Germinal center (tissue), 1 donor: ENCODE results near the gene SH3RF3.

Experiments used
- DNase-seq: peaks from one replicate; pipeline ENCODE4 v3.0.0; 2012; ENCODE audit warnings: mixed read lengths, low spot score

The SH3RF3 gene

GRCh38 chr2:109183871-109184270 is 54.9 kb downstream of the SH3RF3 start:
- DNase-seq = no peak

DNA sequence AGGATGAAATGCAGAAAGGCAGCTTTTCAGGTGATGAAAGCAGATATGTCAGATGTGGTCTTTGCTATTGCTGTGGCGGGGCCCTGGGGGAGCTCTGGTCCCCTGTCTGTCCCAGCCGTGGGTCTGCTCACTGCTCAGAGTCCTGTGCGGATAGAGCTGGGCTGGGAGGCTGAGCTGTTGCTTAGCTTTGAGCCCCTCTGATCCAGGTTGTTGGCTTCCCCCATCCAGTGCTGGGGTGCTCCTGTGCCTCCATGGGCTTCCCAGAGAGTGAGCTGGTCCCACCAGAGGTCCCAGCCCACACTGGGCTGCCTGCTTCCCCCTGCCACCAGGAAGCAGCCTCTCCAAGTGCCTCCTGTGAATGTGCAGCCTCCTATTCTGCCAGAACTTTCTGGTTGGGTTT is 55.4 kb downstream of the SH3RF3 start:
- DNase-seq = no peak

DNA sequence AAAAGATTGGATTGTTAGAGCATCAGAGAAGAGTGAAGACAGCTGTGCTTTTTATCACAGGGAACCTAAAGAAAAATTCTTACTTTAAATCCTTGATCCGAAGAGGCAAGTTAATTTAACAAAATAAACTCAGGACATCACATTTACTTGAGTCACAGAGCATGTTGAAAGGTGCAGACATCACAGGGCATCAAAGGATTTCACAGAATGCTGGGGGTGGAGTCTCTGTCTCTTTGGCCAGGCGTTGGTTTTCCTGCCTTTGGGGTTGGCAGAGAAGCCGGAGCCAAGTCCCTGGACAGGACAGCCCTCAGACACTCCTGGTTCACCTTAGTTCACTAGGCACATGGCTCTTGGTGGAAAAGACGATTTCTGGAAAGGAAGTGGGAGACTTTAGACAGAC is 56.3 kb downstream of the SH3RF3 start:
- DNase-seq = no peak

DNA sequence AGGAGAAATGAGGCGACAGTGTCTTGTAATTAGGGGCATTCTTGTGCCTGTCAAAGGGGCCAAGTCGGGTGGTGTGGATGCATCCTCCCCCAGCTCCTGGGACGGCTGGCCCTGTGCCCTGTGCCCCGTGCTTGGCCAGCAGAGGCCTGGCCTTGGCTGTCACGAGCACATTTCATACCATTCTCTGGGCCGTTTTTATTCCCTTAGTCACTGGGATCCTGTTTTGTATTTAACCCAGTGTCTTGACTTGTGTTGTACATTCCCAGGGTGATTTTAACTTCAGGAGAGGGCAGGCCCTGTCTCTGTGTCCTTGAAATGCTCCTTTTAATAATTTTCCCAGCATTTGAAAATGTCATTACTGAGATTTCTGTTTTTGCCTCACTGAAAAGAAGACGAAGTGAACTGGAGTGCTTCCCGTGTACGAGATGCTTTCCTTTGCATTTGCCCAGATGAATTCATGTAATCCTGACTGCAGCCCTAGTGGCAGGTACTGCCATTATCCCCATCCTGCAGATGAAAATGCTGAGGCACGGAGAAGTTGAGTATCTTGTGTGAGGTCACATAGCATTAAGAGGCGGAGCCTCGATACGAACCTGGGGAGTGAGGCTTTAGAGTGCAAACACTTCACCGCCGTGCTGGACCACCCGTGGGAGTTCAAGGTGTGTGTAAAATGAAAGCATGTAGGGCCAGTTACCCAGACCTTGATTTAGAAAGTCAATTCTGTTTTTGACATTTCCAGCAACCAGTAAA is 57.0 kb downstream of the SH3RF3 start:
- DNase-seq = no peak

- no peak for DNase-seq
Measured at GRCh38 chr2:109186656-109187250, 57.7 kb downstream of the SH3RF3 start.

GRCh38 chr2:109187711-109188495 is 58.9 kb downstream of the SH3RF3 start:
- DNase-seq = no peak

DNA sequence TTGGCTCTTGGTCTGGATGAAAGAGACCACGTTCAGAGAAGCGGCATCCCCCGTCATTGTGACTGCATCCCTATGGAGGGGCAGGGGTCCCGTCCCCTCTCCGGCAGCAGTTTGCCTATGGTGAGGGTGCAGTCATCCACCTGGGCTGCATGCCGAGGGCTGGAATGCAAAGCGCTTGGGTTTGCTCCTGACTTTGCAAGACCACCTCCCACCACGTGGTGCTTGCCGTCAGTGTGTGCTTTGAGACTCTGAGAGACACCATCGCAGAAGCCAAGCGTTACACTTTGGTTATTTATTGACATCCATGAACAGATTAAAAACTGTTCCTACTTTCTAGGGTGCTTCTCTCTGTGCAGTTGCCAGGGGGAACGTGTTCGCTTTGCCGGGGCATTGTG is 59.5 kb downstream of the SH3RF3 start:
- no peak for DNase-seq

- DNase-seq = no peak
Measured at GRCh38 chr2:109188898-109189297, 59.9 kb downstream of the SH3RF3 start.

DNA sequence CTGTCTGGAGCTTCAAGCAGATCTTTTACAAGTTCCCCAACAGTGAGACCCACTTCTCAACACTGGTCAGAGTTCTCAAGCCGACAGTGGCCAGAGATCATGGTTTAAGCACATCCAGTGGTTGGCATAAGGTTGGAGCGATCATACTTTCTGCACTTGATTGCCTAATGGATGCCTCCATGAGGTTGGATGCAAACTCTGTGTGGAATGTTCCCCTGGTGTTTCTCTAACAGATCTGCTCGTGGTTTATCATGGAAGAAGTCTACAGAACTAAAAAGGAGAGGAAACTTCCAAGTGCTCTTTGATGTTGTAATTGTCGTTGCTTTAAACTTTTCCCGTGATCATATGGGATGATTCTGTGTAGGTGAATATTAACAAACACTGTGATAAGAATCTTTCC is 60.7 kb downstream of the SH3RF3 start:
- DNase-seq = no peak

DNA sequence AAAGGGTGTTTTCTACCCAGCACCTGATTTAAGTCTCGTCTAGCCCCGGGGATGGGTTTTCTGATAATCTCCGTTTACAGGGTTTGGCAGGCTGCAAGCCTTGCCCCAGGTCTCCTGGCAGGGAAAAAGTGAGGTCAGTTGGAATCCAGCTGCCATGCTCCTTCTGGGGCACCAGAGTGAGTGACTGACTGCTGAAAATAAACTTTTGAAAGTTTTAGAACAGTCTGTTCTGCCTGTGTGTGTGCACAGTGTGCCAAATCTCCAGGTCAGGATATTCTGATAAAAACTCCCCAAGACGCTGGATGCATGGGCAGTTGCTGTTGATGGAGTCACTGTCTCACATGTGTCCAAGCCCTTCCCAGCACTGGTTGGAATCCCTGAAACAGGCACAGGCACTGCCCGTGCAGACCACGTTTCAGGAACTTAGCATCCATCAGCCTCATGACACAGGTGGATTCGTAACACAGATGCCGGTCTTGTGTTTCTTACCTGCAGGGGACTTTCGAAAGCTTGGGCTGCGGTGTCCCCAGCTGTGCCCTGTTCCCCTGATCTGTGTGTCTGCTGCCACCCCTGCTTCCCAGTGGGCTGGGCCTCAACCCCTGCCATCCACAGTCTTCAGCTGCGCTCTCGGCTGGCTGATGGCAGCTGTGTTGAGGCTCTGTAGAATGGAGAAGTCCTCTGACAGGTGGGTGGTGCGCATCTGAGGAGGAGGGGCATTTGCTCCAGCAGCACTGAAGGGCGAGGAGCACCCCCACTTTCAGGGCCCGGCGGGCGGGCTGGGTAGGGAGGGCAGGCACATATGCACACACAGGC is 65.0 kb downstream of the SH3RF3 start:
- peak; percentile 17 for DNase-seq

- DNase-seq = no peak
Measured at GRCh38 chr2:109194620-109194937, 65.6 kb downstream of the SH3RF3 start.

DNA sequence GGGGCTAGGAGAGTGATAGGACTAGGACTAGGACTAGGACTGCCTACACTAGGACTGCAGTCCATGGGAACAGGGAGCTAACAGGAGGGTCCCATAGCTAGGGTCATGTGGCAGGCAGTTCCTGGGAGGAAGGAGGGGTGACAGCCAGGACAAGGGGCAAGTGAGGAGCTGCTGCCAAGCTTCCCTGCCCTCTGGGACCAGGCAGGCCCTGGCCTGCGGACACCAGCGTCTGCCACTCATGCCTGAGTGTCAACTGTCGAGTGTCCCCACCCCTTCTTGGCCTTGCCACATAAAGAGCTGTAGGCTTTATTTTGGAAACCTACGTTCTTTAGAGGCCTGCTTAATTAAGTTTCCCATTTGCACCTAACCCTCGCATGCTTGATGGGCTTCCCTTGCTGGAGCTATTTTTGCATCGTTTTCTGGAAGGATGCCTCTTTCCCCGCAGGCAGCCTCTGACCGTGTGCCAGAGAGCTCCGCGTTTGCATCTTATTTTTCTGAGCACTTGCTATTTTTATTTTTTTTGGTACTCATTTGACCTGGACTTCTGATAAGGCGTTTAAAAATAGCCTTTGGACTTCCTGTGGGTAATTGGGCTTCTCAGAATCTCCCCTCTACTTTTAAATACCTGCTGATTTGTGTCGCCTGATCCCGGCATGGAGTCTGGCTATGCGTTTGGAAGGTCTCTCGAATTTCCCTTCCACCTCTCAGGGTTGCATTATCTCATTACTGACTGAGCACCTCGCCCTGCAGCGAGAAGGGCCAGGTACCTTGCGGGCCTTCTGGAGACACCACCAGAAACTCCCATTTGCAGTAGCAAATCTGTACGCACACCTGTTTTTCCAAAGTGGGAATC is 66.4 kb downstream of the SH3RF3 start:
- no peak for DNase-seq

DNA sequence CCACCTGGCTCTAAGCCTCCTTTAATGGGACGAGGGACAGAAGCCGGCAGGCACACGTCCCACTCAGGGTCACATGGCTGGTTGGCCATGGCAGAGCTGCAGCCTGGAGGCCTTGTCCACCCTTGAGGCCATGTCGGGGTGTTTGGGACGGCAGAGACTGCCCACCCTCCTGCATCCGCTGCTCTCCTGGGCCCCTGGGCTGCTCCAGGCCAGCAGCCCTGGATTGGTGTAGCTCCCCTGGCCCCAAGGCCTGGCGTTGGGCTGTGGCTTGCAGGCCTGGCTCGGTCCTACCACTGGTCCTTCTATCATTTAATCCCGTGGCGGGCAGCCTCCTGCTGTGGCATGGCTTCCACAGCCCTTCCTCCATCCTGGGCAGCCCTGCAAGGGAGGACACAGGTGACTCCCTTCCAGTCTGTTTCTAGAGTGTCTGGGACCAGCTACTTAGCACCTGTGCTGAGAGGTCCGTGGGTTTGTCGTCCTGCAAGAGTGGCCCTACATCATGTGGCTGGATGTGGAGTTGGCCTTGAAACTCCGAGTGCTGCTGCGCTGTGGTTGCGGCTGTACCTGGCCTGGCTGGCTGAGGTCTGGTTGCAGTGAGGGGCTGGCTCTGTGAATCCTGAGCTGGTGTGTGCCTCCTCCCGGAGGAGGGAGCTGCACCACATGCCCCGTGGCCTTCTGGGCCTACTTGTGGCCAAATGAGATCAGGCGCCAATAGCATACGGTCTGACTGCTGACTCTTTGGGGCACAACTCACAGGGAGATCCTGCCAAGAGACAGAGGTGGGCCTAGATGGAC is 67.3 kb downstream of the SH3RF3 start:
- no peak for DNase-seq

DNA sequence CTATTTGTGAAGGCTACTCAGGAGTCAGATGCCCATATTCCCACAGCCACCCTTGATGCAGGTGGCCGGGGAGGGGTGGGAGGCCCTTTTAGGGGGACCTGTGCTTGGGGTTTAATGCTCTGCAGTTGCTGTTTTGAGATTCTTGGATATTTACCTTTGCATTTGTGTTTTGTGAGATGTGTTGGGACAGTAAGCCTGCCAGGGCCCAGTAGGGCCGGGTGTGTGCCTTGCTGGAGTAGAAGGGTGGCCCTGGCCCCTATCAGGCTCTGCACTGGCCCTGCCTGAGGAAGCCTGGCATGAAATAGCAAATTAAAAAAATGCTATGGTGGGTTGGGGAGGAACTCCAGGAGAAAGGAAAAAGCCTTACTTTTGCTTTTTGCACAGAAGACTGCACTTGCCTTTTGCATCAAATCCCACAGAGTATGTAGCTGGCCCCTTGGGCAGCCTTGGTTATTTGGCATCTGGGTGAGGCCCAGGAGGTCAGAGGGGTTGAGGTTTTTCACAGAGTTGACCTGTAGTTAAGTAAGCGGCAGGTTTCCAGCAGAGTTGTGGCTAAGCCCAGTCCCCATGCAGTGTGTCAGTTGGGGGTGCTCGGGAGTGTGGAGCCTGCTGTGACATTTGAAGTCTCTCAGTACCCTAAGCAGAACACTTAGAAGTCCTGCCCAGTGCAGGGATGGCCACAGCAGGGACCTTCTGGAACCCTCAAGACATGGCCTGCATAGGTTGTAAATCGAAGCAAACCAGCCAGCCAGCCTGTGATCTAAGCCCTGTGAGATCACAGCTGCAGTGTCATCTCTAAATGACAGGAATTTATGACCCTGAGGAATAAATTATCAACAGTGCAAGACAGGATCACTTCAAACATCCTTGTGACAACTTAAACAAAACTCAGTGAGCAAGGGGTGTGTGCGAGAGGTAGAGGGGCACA is 68.8 kb downstream of the SH3RF3 start:
- DNase-seq = no peak

DNA sequence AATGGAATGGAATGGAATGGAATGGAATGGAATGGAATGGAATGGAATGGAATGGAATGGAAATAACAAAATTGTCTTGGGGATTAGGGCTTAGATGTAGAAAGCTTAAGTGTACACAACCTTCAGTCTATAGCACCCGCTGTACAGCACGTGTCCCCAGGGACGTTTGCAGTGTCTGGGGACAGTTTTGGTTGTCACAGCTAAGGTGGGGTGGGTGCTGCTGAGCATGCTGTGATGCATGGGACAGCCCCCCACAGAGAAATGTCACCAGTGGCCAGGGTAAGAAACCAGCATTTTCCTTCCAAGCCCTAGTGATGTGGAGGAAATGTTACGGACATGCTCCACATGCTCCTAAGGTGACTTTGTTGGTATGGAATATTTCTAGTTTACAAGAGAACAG is 70.8 kb downstream of the SH3RF3 start:
- DNase-seq = no peak

DNA sequence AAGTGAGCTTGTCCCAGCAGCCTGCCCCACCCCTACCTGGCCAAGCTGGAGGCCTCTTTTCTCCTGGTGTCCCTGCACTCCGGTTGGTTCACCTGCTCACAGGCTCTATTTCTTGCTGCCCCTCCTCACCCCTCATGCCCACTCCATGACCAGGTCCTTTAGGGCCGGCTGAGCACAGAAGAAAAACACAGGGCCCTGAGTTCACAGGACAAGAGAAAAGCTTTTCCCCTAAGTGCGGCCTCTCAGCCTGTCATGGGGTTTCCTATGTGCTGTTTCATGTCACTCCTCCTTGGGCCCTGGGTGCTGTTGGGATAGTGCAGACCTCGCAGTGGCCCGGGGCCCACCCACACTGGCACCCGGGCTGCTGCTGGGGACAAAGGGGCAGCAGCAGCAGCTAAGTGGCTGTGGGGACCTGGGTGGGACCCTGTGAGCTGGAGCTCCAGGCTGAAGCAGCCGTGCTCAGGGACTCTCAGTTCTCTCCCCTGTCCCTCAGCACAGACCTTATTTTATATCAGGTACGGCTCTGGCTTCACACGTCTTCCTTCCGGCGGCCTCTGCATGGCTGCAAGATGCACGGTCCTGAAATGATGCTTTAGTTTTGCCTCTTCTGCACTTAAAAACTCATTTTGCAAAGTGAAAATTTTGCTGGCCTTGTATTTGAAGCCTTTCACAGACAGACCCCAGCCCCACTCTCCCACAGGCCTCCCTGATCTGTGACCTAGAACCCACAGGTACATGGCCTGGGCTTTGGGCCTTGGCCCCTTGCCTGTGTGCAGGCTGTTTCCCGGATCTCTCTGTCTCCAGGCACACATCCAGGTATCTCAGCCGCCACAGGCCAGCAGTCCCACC is 71.8 kb downstream of the SH3RF3 start:
- DNase-seq = no peak

DNA sequence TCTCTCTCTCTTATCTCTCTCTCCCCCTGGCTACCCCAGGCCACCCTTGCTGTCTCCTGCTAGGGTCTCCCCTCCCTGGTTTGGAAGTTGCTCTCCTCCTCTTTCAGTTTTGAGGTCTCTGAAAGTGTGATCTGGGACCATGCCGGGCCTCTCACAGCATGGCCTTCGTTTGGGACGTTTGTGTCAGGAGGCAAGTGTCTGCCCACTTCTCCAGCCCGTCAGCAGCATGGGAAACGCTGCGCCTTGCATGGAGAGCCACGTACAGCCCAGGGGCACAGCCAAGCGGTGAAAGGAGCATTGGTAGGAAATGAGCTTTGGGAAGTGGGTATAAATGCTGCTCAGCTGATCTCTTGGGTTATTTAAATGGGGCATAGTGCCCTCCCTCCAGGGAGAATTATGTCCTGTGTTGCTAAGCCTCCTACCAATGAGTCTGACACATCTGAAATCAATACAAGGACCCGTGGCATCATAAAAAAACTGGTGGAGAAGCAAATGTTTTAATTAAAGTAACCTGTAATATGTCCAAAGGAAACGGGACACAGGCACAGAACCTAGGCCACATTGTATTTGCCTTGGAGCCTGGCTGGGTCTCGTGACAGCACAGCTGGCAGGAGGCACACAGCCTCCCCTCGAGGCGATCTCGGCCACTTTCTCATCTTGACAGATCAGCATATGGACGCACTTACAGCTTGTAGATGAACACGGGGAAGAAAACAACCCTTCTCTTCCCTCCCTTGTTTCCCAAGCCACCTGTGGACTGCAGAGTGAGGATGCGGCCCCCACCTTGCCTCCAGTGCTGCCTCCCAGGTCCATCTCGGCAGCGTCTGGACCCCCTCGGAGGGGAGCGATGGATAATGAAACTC is 72.7 kb downstream of the SH3RF3 start:
- no peak for DNase-seq

DNA sequence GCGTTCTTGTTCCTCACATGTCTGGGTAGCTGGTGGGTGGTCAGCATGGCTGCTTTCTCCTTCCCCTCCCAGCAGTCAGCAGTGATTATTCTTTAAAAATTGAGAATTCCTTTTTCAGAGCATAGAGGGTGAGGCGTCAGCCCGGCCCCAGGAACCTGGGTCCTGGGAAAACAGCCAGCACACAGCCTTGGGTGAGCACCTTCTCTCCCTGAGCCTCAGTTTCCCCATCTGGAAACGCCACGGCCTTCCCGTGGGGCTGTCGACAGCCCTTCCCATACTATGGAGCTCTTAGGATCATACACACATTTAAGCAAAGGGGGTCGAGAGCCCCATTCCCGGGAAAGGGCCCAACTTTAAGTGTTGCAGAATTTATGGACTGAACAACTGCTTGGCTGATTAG is 73.5 kb downstream of the SH3RF3 start:
- no peak for DNase-seq
